ENCODE measurements around the gene SSBP2.

Gene SSBP2

GRCh38 chr5:81495286-81495685, 255.6 kb downstream of the SSBP2 start:
- no peak for TF ChIP-seq USF1 (IDR thresholded peaks at IDR 0.05)
- TF ChIP-seq FOXM1 (IDR thresholded peaks at IDR 0.05; ENCODE audit: borderline replicate concordance, low read depth), result no peak
- no peak for TF ChIP-seq RAD21 (IDR thresholded peaks at IDR 0.05; ENCODE audit: low read depth)
- TF ChIP-seq NFIC (IDR thresholded peaks at IDR 0.05), result no peak

- no peak for TF ChIP-seq RAD21 (IDR thresholded peaks at IDR 0.05; ENCODE audit: low read depth)
- TF ChIP-seq USF1 (IDR thresholded peaks at IDR 0.05), result no peak
- no peak for TF ChIP-seq TAF1 (IDR thresholded peaks at IDR 0.05; ENCODE audit: low read depth)
- TF ChIP-seq ZBTB7A (IDR thresholded peaks at IDR 0.05; ENCODE audit: low read depth), result no peak
- no peak for TF ChIP-seq REST (IDR thresholded peaks at IDR 0.05; ENCODE audit: low read depth)
Measured at GRCh38 chr5:81488862-81489261, 262.0 kb downstream of the SSBP2 start.

- TF ChIP-seq NFIC (IDR thresholded peaks at IDR 0.05), result no peak
- no peak for TF ChIP-seq TEAD4 (IDR thresholded peaks at IDR 0.05)
- no peak for TF ChIP-seq MAX (IDR thresholded peaks at IDR 0.05)
- no peak for TF ChIP-seq RAD21 (IDR thresholded peaks at IDR 0.05; ENCODE audit: low read depth)
- TF ChIP-seq CEBPB (IDR thresholded peaks at IDR 0.05), result no peak
- no peak for TF ChIP-seq EP300 (IDR thresholded peaks at IDR 0.05; ENCODE audit: borderline replicate concordance)
- no peak for TF ChIP-seq YY1 (IDR thresholded peaks at IDR 0.05; ENCODE audit: low read depth)
Measured at GRCh38 chr5:81486711-81487110, 264.2 kb downstream of the SSBP2 start.

- TF ChIP-seq NFIC (IDR thresholded peaks at IDR 0.05), result no peak
- TF ChIP-seq TEAD4 (IDR thresholded peaks at IDR 0.05), result no peak
- TF ChIP-seq CREB1 (IDR thresholded peaks at IDR 0.05; ENCODE audit: low read depth), result no peak
- no peak for TF ChIP-seq REST (IDR thresholded peaks at IDR 0.05; ENCODE audit: low read depth)
- TF ChIP-seq CEBPB (IDR thresholded peaks at IDR 0.05), result no peak
- TF ChIP-seq TCF12 (IDR thresholded peaks at IDR 0.05; ENCODE audit: low read depth), result no peak
- TF ChIP-seq TAF1 (IDR thresholded peaks at IDR 0.05; ENCODE audit: low read depth), result no peak
- TF ChIP-seq ZBTB7A (IDR thresholded peaks at IDR 0.05; ENCODE audit: low read depth), result no peak
- no peak for TF ChIP-seq YY1 (IDR thresholded peaks at IDR 0.05; ENCODE audit: low read depth)
Measured at GRCh38 chr5:81482595-81482994, 268.3 kb downstream of the SSBP2 start.

- no peak for TF ChIP-seq MAX (IDR thresholded peaks at IDR 0.05)
- no peak for TF ChIP-seq TEAD4 (IDR thresholded peaks at IDR 0.05)
- no peak for TF ChIP-seq YY1 (IDR thresholded peaks at IDR 0.05; ENCODE audit: low read depth)
- no peak for TF ChIP-seq EGR1 (IDR thresholded peaks at IDR 0.05)
Measured at GRCh38 chr5:81469676-81470075, 281.2 kb downstream of the SSBP2 start.

- TF ChIP-seq EP300 (IDR thresholded peaks at IDR 0.05; ENCODE audit: borderline replicate concordance) (no peak), RAD21 (IDR thresholded peaks at IDR 0.05; ENCODE audit: low read depth) (no peak), TEAD4 (IDR thresholded peaks at IDR 0.05) (no peak), CEBPB (IDR thresholded peaks at IDR 0.05) (no peak), NFIC (IDR thresholded peaks at IDR 0.05) (no peak), USF1 (IDR thresholded peaks at IDR 0.05) (no peak), MAX (IDR thresholded peaks at IDR 0.05) (no peak), TCF12 (IDR thresholded peaks at IDR 0.05; ENCODE audit: low read depth) (no peak), CREB1 (IDR thresholded peaks at IDR 0.05; ENCODE audit: low read depth) (no peak), FOXM1 (IDR thresholded peaks at IDR 0.05; ENCODE audit: borderline replicate concordance, low read depth) (no peak), REST (IDR thresholded peaks at IDR 0.05; ENCODE audit: low read depth) (no peak), EGR1 (IDR thresholded peaks at IDR 0.05) (no peak), TAF1 (IDR thresholded peaks at IDR 0.05; ENCODE audit: low read depth) (no peak), YY1 (IDR thresholded peaks at IDR 0.05; ENCODE audit: low read depth) (no peak)
Measured at GRCh38 chr5:81450940-81451339, 300.0 kb downstream of the SSBP2 start.

All from Ishikawa (cell line).